SK-N-MC (cell line): ENCODE results near the gene ELOA.

Source experiments
- EZH2 ChIP-seq: fragments of 200-600 bp; sonication (generic); IDR thresholded peaks from one replicate; pipeline ENCODE4 v1.6.1; 2017; ENCODE audit warnings: antibody characterized with exemption
- FOXP2 ChIP-seq: optimal IDR thresholded peaks from 2 replicates; pipeline ENCODE3; 2011; ENCODE audit warnings: mild to moderate bottlenecking, moderate library complexity; ENCODE audit not compliant: insufficient read depth; ENCODE audit errors: extremely low read length, control extremely low read depth
- POLR2AphosphoS5 ChIP-seq: IDR thresholded peaks from 2 replicates; pipeline ENCODE4 v1.6.1; 2012; ENCODE audit warnings: mild to moderate bottlenecking, low read depth, low read length, borderline replicate concordance

DNA sequence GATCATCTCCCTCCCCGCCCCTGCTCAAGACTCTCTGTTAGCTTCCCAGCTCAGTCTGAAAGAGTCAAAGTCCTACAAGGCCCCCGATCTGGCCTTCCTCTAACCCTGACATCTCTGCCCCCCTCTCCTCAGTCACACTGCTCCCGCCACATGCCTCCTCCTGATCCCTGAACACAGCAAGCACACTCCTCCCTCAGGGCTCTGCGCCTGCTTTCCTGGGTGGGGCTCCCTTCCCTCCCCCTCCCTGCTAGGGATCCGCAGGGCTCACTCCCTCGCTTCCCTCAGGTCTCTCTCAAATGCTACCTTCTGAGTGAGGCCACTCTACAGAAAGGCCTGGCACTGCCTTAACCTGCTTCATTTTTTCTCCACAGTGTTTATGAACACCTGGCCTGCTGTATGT is 63.0 kb downstream of the ELOA start:
- TF ChIP-seq EZH2 = no peak
- no peak for TF ChIP-seq POLR2AphosphoS5
- no peak for TF ChIP-seq FOXP2
